ENCODE data around the gene ARHGEF7. TPM values are rescaled to one million over a fixed set of nuclear protein-coding genes. Genes with fewer than 3 reads are reported as not detected.

ARHGEF7 gene
- total RNA-seq, 2 experiments from 2014 or later, result 53.1 to 53.4 TPM

GRCh38 chr13:111284565-111284964 is 169.5 kb downstream of the ARHGEF7 start:
- H3K27ac Mint-ChIP-seq, result no peak overlapping the region
- H3K9me3 Mint-ChIP-seq, result no peaks in the 10 kb centered on the region
- no peaks in the 10 kb centered on the region for H3K27me3 Mint-ChIP-seq
- intact Hi-C loops (cut with micrococcal nuclease), result no loop called here
- POLR2A ChIA-PET, result no interaction called here
- no peak for DNase-seq
- no peak overlapping the region for H3K4me3 Mint-ChIP-seq
- no peaks in the 10 kb centered on the region for H3K4me1 Mint-ChIP-seq (ENCODE audit: low read depth)
- CTCF ChIA-PET, result interaction anchor here (1.0 kb wide), 1 partner anchor 18 kb away, joined by 3 read pairs; no protein-coding TSS in a partner anchor
- peaks cover 64% of the 10 kb centered on the region for H3K36me3 Mint-ChIP-seq

GRCh38 chr13:111286162-111286561 is 171.1 kb downstream of the ARHGEF7 start:
- Mint-ChIP-seq H3K27me3 (no peaks in the 10 kb centered on the region), H3K4me1 (ENCODE audit: low read depth) (no peaks in the 10 kb centered on the region), H3K9me3 (no peaks in the 10 kb centered on the region), H3K27ac (no peak overlapping the region), H3K36me3 (peaks cover 64% of the 10 kb centered on the region), H3K4me3 (no peak overlapping the region)
- DNase-seq, result no peak
- ChIA-PET CTCF (no interaction called here), POLR2A (no interaction called here)
- intact Hi-C loops (cut with micrococcal nuclease), result no loop called here

- no peak overlapping the region for H3K4me3 Mint-ChIP-seq
- ChIA-PET POLR2A (no interaction called here), CTCF (no interaction called here)
- no peaks in the 10 kb centered on the region for H3K4me1 Mint-ChIP-seq (ENCODE audit: low read depth)
- DNase-seq, result no peak
- H3K9me3 Mint-ChIP-seq, result no peaks in the 10 kb centered on the region
- peaks cover 63% of the 10 kb centered on the region for H3K36me3 Mint-ChIP-seq
- no peaks in the 10 kb centered on the region for H3K27me3 Mint-ChIP-seq
- no peak overlapping the region for H3K27ac Mint-ChIP-seq
- intact Hi-C loops (cut with micrococcal nuclease), result no loop called here
Observed at GRCh38 chr13:111286749-111287148, 171.6 kb downstream of the ARHGEF7 start.

- intact Hi-C loops (cut with micrococcal nuclease), result no loop called here
- ChIA-PET POLR2A (no interaction called here), CTCF (no interaction called here)
- DNase-seq, result no peak
- Mint-ChIP-seq H3K27ac (no peak overlapping the region), H3K4me1 (ENCODE audit: low read depth) (no peaks in the 10 kb centered on the region), H3K36me3 (peaks cover 67% of the 10 kb centered on the region), H3K27me3 (no peaks in the 10 kb centered on the region), H3K4me3 (no peak overlapping the region), H3K9me3 (no peaks in the 10 kb centered on the region)
Observed at GRCh38 chr13:111287201-111287600, 172.1 kb downstream of the ARHGEF7 start.

- POLR2A ChIA-PET, result no interaction called here
- H3K4me1 Mint-ChIP-seq (ENCODE audit: low read depth), result no peaks in the 10 kb centered on the region
- no peak overlapping the region for H3K27ac Mint-ChIP-seq
- H3K27me3 Mint-ChIP-seq, result no peaks in the 10 kb centered on the region
- H3K4me3 Mint-ChIP-seq, result no peak overlapping the region
- intact Hi-C loops (cut with micrococcal nuclease), result no loop called here
- no peak for DNase-seq
- CTCF ChIA-PET, result no interaction called here
- peaks cover 71% of the 10 kb centered on the region for H3K36me3 Mint-ChIP-seq
- no peaks in the 10 kb centered on the region for H3K9me3 Mint-ChIP-seq
Observed at GRCh38 chr13:111288276-111288675, 173.2 kb downstream of the ARHGEF7 start.

- intact Hi-C loops (cut with micrococcal nuclease), result no loop called here
- Mint-ChIP-seq H3K27ac (no peak overlapping the region), H3K36me3 (peaks cover 68% of the 10 kb centered on the region), H3K27me3 (no peaks in the 10 kb centered on the region), H3K4me1 (ENCODE audit: low read depth) (no peaks in the 10 kb centered on the region), H3K4me3 (no peak overlapping the region), H3K9me3 (no peaks in the 10 kb centered on the region)
- ChIA-PET POLR2A (no interaction called here), CTCF (no interaction called here)
- DNase-seq, result no peak
Observed at GRCh38 chr13:111289251-111289650, 174.1 kb downstream of the ARHGEF7 start.

GRCh38 chr13:111291908-111292307 is 176.8 kb downstream of the ARHGEF7 start:
- H3K36me3 Mint-ChIP-seq, result peaks cover 59% of the 10 kb centered on the region
- peaks cover 18% of the 10 kb centered on the region for H3K4me1 Mint-ChIP-seq (ENCODE audit: low read depth)
- no peaks in the 10 kb centered on the region for H3K9me3 Mint-ChIP-seq
- intact Hi-C loops (cut with micrococcal nuclease), result no loop called here
- POLR2A ChIA-PET, result no interaction called here
- no peak overlapping the region for H3K27ac Mint-ChIP-seq
- CTCF ChIA-PET, result no interaction called here
- no peaks in the 10 kb centered on the region for H3K27me3 Mint-ChIP-seq
- H3K4me3 Mint-ChIP-seq, result no peak overlapping the region
- DNase-seq, result no peak

GRCh38 chr13:111292710-111293485 is 177.8 kb downstream of the ARHGEF7 start:
- intact Hi-C loops (cut with micrococcal nuclease), result no loop called here
- Mint-ChIP-seq H3K27me3 (no peaks in the 10 kb centered on the region), H3K36me3 (peaks cover 56% of the 10 kb centered on the region), H3K4me3 (no peak overlapping the region), H3K4me1 (ENCODE audit: low read depth) (peaks cover 20% of the 10 kb centered on the region), H3K9me3 (no peaks in the 10 kb centered on the region), H3K27ac (no peak overlapping the region)
- no peak for DNase-seq
- ChIA-PET POLR2A (no interaction called here), CTCF (interaction anchor here (0.9 kb wide), 1 partner anchor 225 kb away, joined by 3 read pairs; no protein-coding TSS in a partner anchor)

- POLR2A ChIA-PET, result no interaction called here
- Mint-ChIP-seq H3K9me3 (no peaks in the 10 kb centered on the region), H3K36me3 (peaks cover 55% of the 10 kb centered on the region), H3K4me3 (no peak overlapping the region), H3K4me1 (ENCODE audit: low read depth) (peaks cover 20% of the 10 kb centered on the region), H3K27ac (no peak overlapping the region), H3K27me3 (no peaks in the 10 kb centered on the region)
- CTCF ChIA-PET, result no interaction called here
- intact Hi-C loops (cut with micrococcal nuclease), result no loop called here
- no peak for DNase-seq
Observed at GRCh38 chr13:111295886-111296285, 180.8 kb downstream of the ARHGEF7 start.

- Mint-ChIP-seq H3K27ac (no peak overlapping the region), H3K4me3 (no peak overlapping the region), H3K36me3 (peaks cover 53% of the 10 kb centered on the region), H3K4me1 (ENCODE audit: low read depth) (peaks cover 20% of the 10 kb centered on the region), H3K27me3 (no peaks in the 10 kb centered on the region), H3K9me3 (no peaks in the 10 kb centered on the region)
- intact Hi-C loops (cut with micrococcal nuclease), result no loop called here
- CTCF ChIA-PET, result no interaction called here
- POLR2A ChIA-PET, result no interaction called here
- DNase-seq, result no peak
Observed at GRCh38 chr13:111296417-111296816, 181.3 kb downstream of the ARHGEF7 start.

- no peak for DNase-seq
- CTCF ChIA-PET, result no interaction called here
- POLR2A ChIA-PET, result no interaction called here
- no peaks in the 10 kb centered on the region for H3K9me3 Mint-ChIP-seq
- no peak overlapping the region for H3K4me3 Mint-ChIP-seq
- peaks cover 50% of the 10 kb centered on the region for H3K36me3 Mint-ChIP-seq
- intact Hi-C loops (cut with micrococcal nuclease), result no loop called here
- H3K27me3 Mint-ChIP-seq, result no peaks in the 10 kb centered on the region
- H3K4me1 Mint-ChIP-seq (ENCODE audit: low read depth), result peaks cover 20% of the 10 kb centered on the region
- no peak overlapping the region for H3K27ac Mint-ChIP-seq
Observed at GRCh38 chr13:111298214-111298975, 183.3 kb downstream of the ARHGEF7 start.

GRCh38 chr13:111302045-111302726 is 187.1 kb downstream of the ARHGEF7 start:
- no peak overlapping the region for H3K27ac Mint-ChIP-seq
- CTCF ChIA-PET, result interaction anchor here (0.7 to 1.1 kb wide), 3 partner anchors 17 to 234 kb away, joined by 3 to 4 read pairs (median 3); no protein-coding TSS in a partner anchor
- intact Hi-C loops (cut with micrococcal nuclease), result no loop called here
- DNase-seq, result no peak
- peaks cover 70% of the 10 kb centered on the region for H3K36me3 Mint-ChIP-seq
- H3K9me3 Mint-ChIP-seq, result no peaks in the 10 kb centered on the region
- H3K27me3 Mint-ChIP-seq, result no peaks in the 10 kb centered on the region
- no peak overlapping the region for H3K4me3 Mint-ChIP-seq
- POLR2A ChIA-PET, result no interaction called here
- H3K4me1 Mint-ChIP-seq (ENCODE audit: low read depth), result peaks cover 10% of the 10 kb centered on the region
